NCI-H187 (cell line): Measurements from ENCODE around the gene GOLGA8N.

Experiments used
- DNase-seq, 2 experiments: peaks; one replicate each; lab custom pipeline; 2025; lab: John Stamatoyannopoulos, UW

Gene GOLGA8N

DNA sequence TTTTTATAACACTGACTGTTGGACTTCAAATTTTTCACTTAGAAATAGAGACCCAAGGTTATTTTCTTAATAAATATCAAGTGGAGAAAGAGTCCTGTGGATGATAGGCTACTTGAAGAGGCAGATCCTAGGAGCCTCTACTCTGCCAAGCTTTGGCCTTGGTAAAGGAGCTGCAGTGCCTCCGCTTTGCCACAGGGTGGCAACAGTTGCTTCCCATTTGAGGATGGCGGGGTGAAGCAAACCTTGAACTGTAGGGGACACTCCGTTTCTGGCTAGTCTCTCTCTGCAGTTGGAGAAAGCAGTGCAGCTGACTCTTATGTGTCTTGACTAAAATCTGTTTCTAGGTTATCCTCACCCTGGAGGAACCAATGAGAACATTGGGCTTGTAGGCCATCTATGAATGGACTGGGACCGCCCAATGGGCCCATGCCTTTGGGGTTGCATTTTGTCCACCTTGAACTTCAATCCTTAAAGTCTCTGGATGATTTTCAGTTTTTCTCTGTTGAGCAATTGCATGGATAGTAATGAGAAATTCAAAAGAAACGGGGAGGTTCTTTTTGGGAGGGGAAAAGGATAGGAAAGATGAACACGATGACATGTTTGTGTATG, 58.1 kb downstream of the GOLGA8N start:
- peak in 1 of 2 experiments; percentile 6 for DNase-seq

DNA sequence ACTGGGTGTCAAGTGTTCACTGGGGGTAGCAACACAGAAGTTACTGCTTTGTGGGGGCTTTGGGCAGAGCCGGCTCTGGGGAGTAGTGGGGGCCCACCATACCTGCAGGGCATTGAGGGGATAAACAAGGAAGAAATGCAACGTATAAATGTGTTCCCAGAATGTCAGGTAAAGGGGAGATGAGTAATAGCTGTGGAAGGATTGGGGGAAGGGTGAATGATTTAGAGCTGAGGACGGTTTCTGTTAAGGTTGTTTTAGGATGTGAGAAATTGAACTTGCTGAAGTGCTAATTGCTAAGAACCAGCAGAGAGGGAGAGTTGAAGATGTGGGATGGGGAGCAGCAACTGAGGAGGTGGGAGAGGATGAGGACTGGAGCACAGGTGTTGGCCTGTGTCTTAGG, 58.9 kb downstream of the GOLGA8N start:
- DNase-seq: no peak

DNA sequence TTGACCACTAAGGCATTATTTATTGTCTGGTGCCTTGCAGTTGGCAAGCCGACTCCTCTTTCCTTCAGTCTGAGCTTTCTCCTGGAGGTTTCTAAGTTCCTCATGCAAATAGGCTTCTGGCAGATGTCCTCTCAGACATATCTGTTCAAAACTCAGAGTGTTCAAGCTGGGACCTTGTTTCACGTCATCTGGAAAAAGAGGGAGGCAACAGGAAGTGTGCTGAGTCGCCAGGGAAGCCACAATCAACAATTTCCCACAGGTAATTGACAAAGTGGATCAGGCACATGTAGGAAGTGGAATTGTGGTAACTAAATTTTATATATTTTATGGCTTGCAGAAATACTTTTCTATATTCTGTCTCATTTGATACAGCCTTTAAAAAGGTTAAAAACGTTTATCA, 62.8 kb downstream of the GOLGA8N start:
- no peak for DNase-seq

DNA sequence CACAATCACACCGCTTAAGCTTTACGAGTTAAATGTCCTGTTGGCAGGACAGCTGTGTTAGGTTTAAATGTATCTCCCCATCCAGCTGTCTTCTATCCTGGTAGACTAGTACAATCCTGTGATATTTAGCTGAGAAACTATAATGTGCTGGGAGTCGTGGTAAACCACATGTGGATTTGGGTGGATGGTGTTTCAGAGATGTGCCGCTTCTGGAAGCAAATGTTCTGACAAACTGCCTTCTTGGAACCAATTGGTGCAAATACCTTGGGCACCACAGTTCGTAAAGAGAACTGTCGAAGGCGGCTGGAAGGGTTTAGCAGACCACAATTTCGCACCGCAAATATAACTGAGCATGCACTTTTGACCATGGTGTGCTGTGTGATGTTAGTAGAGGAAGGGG, 63.2 kb downstream of the GOLGA8N start:
- no peak for DNase-seq
